K562 (cell line): Measurements from ENCODE around the gene SENP3. TPM values are rescaled to one million over a fixed set of nuclear protein-coding genes. Genes with fewer than 3 reads are reported as not detected.

Source experiments
- CBFA2T3 ChIP-seq: fragments of 450-650 bp; IDR thresholded peaks from 2 replicates; pipeline ENCODE4 v1.6.1; 2017
- CXXC5 ChIP-seq: fragments of 250-450 bp; sonication (Bioruptor Pico); IDR thresholded peaks from 2 replicates; pipeline ENCODE4 v1.8.0; 2022; ENCODE audit warnings: inconsistent platforms, mild to moderate bottlenecking, moderate library complexity
- E2F1 ChIP-seq: sonication (generic); formaldehyde crosslinking; IDR thresholded peaks from 2 replicates; pipeline ENCODE4 v1.8.1; 2023; ENCODE audit warnings: mild to moderate bottlenecking, missing genetic modification reagents, moderate library complexity
- ETV1 ChIP-seq: fragments of 450-650 bp; conservative IDR thresholded peaks from 2 replicates; pipeline ENCODE4 v1.6.1; 2016; ENCODE audit warnings: missing genetic modification characterization, control low read depth, low read depth, missing compliant biosample characterization
- FOXP4 ChIP-seq: sonication (generic); formaldehyde crosslinking; IDR thresholded peaks from 2 replicates; pipeline ENCODE4 v1.8.0; 2022; ENCODE audit warnings: mild to moderate bottlenecking, missing genetic modification reagents, borderline replicate concordance
- GABPA ChIP-seq: fragments of 200-800 bp; sonication (Bioruptor generic); conservative IDR thresholded peaks from 2 replicates; pipeline ENCODE4 v1.6.1; 2016; ENCODE audit warnings: low read depth, missing genetic modification characterization, missing compliant biosample characterization
- HNRNPLL ChIP-seq: fragments of 200-400 bp; formaldehyde crosslinking; IDR thresholded peaks from 2 replicates; pipeline ENCODE4 v1.6.1; 2017; ENCODE audit warnings: low read length, low read depth, mild to moderate bottlenecking; ENCODE audit not compliant: poor library complexity, severe bottlenecking
- MLLT1 ChIP-seq, 2 experiments: fragments of 450-650 bp; IDR thresholded peaks; 2 replicates each; pipeline ENCODE4 v1.6.1; 2016
- MNT ChIP-seq, 2 experiments: fragments of 450-650 bp; conservative IDR thresholded peaks; 2 replicates each; pipeline ENCODE4 v1.6.1; 2017; ENCODE audit warnings: mild to moderate bottlenecking in 2 of 2, moderate library complexity in 2 of 2
- RBFOX2 ChIP-seq: fragments of 200-400 bp; formaldehyde crosslinking; IDR thresholded peaks from 2 replicates; pipeline ENCODE4 v1.6.1; 2017; ENCODE audit warnings: low read depth, mild to moderate bottlenecking, low read length, moderate library complexity
- SRSF1 ChIP-seq: fragments of 200-400 bp; formaldehyde crosslinking; IDR thresholded peaks from 2 replicates; pipeline ENCODE4 v1.6.1; 2017; ENCODE audit warnings: mild to moderate bottlenecking, low read depth, low read length, moderate library complexity
- TCF3 ChIP-seq: sonication (generic); formaldehyde crosslinking; IDR thresholded peaks from 2 replicates; pipeline ENCODE4 v1.4.0; 2020; ENCODE audit warnings: mild to moderate bottlenecking, missing genetic modification reagents
- TEAD4 ChIP-seq, 2 experiments: sonication (generic) in 1 of 2; formaldehyde crosslinking in 1 of 2; IDR thresholded peaks; 2 replicates each; pipeline versions ENCODE4 v1.6.1 to v1.8.0; 2012 to 2022; ENCODE audit warnings: borderline replicate concordance in 1 of 2, inconsistent platforms in 1 of 2, low read length in 1 of 2, mild to moderate bottlenecking in 1 of 2, missing genetic modification reagents in 1 of 2
- YBX1 ChIP-seq: fragments of 450-650 bp; IDR thresholded peaks from 2 replicates; pipeline ENCODE4 v1.7.1; 2016; ENCODE audit warnings: mild to moderate bottlenecking
- ZBTB7A ChIP-seq: IDR thresholded peaks from 2 replicates; pipeline ENCODE4 v1.6.1; 2011; ENCODE audit warnings: low read depth, mild to moderate bottlenecking, low read length, moderate library complexity, borderline replicate concordance; ENCODE audit not compliant: control insufficient read depth
- ZNF232 ChIP-seq: sonication (generic); formaldehyde crosslinking; IDR thresholded peaks from 2 replicates; pipeline ENCODE4 v1.8.0; 2022; ENCODE audit warnings: mild to moderate bottlenecking, missing genetic modification reagents
- ZNF24 ChIP-seq: fragments of 450-650 bp; IDR thresholded peaks from 2 replicates; pipeline ENCODE4 v1.6.1; 2016
- ZNF655 ChIP-seq: fragments of 250-450 bp; sonication (Bioruptor Pico); IDR thresholded peaks from 2 replicates; pipeline ENCODE4 v1.5.0; 2021
- ZNF785 ChIP-seq: fragments of 250-450 bp; sonication (Bioruptor Pico); IDR thresholded peaks from 2 replicates; pipeline ENCODE4 v1.4.0; 2020; ENCODE audit warnings: mild to moderate bottlenecking
- polyA plus RNA-seq, 8 experiments: library from polyadenylated mRNA; depleted of rRNA in 4 of 8; stranded (reverse) in 5 of 8; unstranded in 3 of 8; fragments of >200 nt; fragmentation: Nextera tagmentation in 2 of 8; fragmentation: Illumina TruSeq in 1 of 8; extraction: Ambion mirVana in 2 of 8; extraction: Trizol in 1 of 8; gene quantifications; 2 replicates each; pipeline versions ENCODE4 v1.2.1 to v1.2.3, GENCODE V29; 2011 to 2014; ENCODE audit warnings: inconsistent platforms in 1 of 8, missing spikeins in 1 of 8
- total RNA-seq, 7 experiments: library from RNA; depleted of rRNA in 6 of 7; stranded (reverse); fragments of >200 nt in 6 of 7; fragmentation: Illumina TruSeq in 2 of 7; extraction: Trizol in 2 of 7; gene quantifications; 2 replicates each; pipeline versions ENCODE4 v1.2.1 to v1.2.3, GENCODE V29; 2011 to 2021; ENCODE audit warnings: low replicate concordance in 1 of 7

Gene SENP3
- total and polyA plus RNA-seq, 9 of the 15 experiments (the other 6 are each of a cell fraction or from before 2014, with no cell fraction given): 0.63 to 102 (median 78.8) TPM

- TF ChIP-seq SRSF1 (no peak), CXXC5 (peak; percentile 71), TEAD4 (IDR thresholded peaks at IDR 0.05; ENCODE audit: low read length) (peak; percentile 63), TEAD4 (CRISPR knock-in tag; IDR thresholded peaks at IDR 0.05; ENCODE audit: borderline replicate concordance) (no peak), MNT (conservative IDR thresholded peaks at IDR 0.05) (peak in 1 of 2 experiments; percentile 26; a peak in 1 of 4 replicates), GABPA (0 out of 2 replicates have a peak, but pooled peaks have one; percentile 20), ETV1 (tag) (no peak), ZBTB7A (peak; percentile 44; the same call in 1 of the 2 replicates), RBFOX2 (peak; percentile 59), YBX1 (no peak), ZNF232 (CRISPR knock-in tag) (no peak), TCF3 (CRISPR knock-in tag) (peak; percentile 74), MLLT1 (IDR thresholded peaks at IDR 0.05) (no peak), ZNF655 (CRISPR knock-in tag) (no peak), FOXP4 (CRISPR knock-in tag) (no peak), ZNF785 (no peak), CBFA2T3 (peak; percentile 84), ZNF24 (no peak), HNRNPLL (peak; percentile 55), E2F1 (CRISPR knock-in tag) (no peak)
These were observed 12.9 kb upstream of the SENP3 start, which contains the start of gene TNFSF12 (continued) for GRCh38 chr17:7548585-7549400.
